H1 (cell line): ENCODE measurements around the gene FA2H. TPM values are rescaled to one million over a fixed set of nuclear protein-coding genes. Genes with fewer than 3 reads are reported as not detected.

ENCODE experiments used
- CHD1 ChIP-seq: IDR thresholded peaks from 2 replicates; pipeline ENCODE4 v1.6.1; 2012; ENCODE audit warnings: low read depth, low read length, improper control_type of control experiment
- EGR1 ChIP-seq: IDR thresholded peaks from 2 replicates; pipeline ENCODE4 v1.6.1; 2011; ENCODE audit warnings: low read depth, low read length, borderline replicate concordance
- POLR2AphosphoS5 ChIP-seq: IDR thresholded peaks from 2 replicates; pipeline ENCODE4 v1.6.1; 2011; ENCODE audit warnings: low read depth, low read length
- RNF2 ChIP-seq: fragments of 200-900, 300-1000 bp; sonication (generic); IDR thresholded peaks from 2 replicates; pipeline ENCODE4 v1.7.1; 2016; ENCODE audit warnings: borderline replicate concordance, low read depth, mild to moderate bottlenecking, antibody characterized with exemption, low read length; ENCODE audit not compliant: poor library complexity, severe bottlenecking; ENCODE audit errors: missing control alignments
- SP2 ChIP-seq: IDR thresholded peaks from 2 replicates; pipeline ENCODE4 v1.6.1; 2012; ENCODE audit warnings: mild to moderate bottlenecking, low read length, inconsistent platforms
- polyA plus RNA-seq, 7 experiments: library from polyadenylated mRNA; depleted of rRNA in 3 of 7; stranded (reverse) in 5 of 7; unstranded in 2 of 7; fragments of >200 nt in 5 of 7; fragments of 200-250 nt in 2 of 7; gene quantifications; 1 replicate in 5 of 7; 2 replicates in 1 of 7; 4 replicates in 1 of 7; pipeline versions ENCODE4 v1.2.1 to v1.2.3, GENCODE V29; 2011 to 2013; ENCODE audit warnings: missing spikeins in 2 of 7, mixed read lengths in 2 of 7
- total RNA-seq: library from RNA; stranded (reverse); fragmentation: NEBNext Ultra II Directional; extraction: Animal tissue kit (Norgen Biotek cat#: 25700); gene quantifications from 2 replicates; pipeline ENCODE4 v1.2.1, GENCODE V29; 2021
- TF ChIP-seq, protein P1 (sequence below): IDR thresholded peaks from 2 replicates; pipeline ENCODE4 v1.6.1; 2011; ENCODE audit warnings: low read length, improper control_type of control experiment
- TF ChIP-seq, protein P2 (sequence below): IDR thresholded peaks from 2 replicates; pipeline ENCODE4 v1.6.1; 2012; ENCODE audit warnings: inconsistent platforms

Gene FA2H
- total and polyA plus RNA-seq, 2 of the 8 experiments (the other 6 are each of a cell fraction or from before 2014, with no cell fraction given) = 2.1 to 2.5 TPM

DNA sequence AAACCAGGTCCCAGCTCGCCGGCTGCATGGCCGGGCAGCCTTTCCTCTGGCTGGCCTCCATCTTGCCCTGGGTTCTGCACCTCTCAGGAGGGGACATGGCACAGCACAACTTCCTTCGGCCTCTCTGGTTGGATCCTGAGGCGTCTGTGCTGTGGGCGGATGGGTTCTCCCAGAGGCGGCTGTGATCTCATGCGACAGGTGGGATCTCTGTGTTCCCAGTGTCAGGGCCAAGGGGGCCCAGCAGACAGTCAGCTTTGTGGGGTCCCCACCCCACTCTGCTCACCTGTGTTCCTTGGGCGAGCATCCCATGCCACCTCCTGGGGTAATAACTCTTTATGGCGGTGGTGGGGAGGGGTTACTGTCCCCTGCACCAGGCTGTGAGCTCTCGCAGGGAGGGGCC, 35.8 kb downstream of the FA2H start (continued):
- TF ChIP-seq RNF2 (no peak), POLR2AphosphoS5 (no peak), CHD1 (no peak), SP2 (no peak), EGR1 (no peak)
- TF ChIP-seq, protein P1, sequence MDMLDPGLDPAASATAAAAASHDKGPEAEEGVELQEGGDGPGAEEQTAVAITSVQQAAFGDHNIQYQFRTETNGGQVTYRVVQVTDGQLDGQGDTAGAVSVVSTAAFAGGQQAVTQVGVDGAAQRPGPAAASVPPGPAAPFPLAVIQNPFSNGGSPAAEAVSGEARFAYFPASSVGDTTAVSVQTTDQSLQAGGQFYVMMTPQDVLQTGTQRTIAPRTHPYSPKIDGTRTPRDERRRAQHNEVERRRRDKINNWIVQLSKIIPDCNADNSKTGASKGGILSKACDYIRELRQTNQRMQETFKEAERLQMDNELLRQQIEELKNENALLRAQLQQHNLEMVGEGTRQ = no peak
- TF ChIP-seq, protein P2, sequence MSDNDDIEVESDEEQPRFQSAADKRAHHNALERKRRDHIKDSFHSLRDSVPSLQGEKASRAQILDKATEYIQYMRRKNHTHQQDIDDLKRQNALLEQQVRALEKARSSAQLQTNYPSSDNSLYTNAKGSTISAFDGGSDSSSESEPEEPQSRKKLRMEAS = no peak
